H9 (cell line): ENCODE data around the gene ADARB2. TPM values are rescaled to one million over a fixed set of nuclear protein-coding genes. Genes with fewer than 3 reads are reported as not detected.
A peak's percentile ranks its signal among the peaks of the same experiment; 100 is the strongest.

Source experiments
- DNase-seq: peaks from one replicate; pipeline ENCODE4 v3.0.0-alpha.2; 2017
- H2AFZ ChIP-seq: one replicate; pipeline ENCODE4 v1.6.1; 2013; ENCODE audit warnings: mild to moderate bottlenecking, low read length, control low read depth, moderate library complexity
- H2AK5ac ChIP-seq: 2 replicates; pipeline ENCODE4 v1.6.1; 2013; ENCODE audit warnings: low read length, control low read depth, mixed read lengths; ENCODE audit not compliant: insufficient read length
- H2BK120ac ChIP-seq: one replicate; pipeline ENCODE4 v1.6.1; 2013; ENCODE audit warnings: low read depth, mild to moderate bottlenecking, low read length, control low read depth, inconsistent platforms; ENCODE audit not compliant: poor library complexity, severe bottlenecking
- H2BK12ac ChIP-seq: 2 replicates; pipeline ENCODE4 v1.6.1; 2013; ENCODE audit warnings: low read length, control low read depth, mixed read lengths, low read depth; ENCODE audit not compliant: insufficient read length
- H2BK15ac ChIP-seq: 2 replicates; pipeline ENCODE4 v1.6.1; 2013; ENCODE audit warnings: low read depth, low read length, control low read depth
- H2BK20ac ChIP-seq: one replicate; pipeline ENCODE4 v1.6.1; 2013; ENCODE audit warnings: low read depth, mild to moderate bottlenecking, low read length, control low read depth, inconsistent platforms; ENCODE audit not compliant: poor library complexity, severe bottlenecking
- H2BK5ac ChIP-seq: 2 replicates; pipeline ENCODE4 v1.6.1; 2013; ENCODE audit warnings: low read length, control low read depth, mixed read lengths; ENCODE audit not compliant: insufficient read length
- H3K14ac ChIP-seq: 2 replicates; pipeline ENCODE4 v1.6.1; 2013; ENCODE audit warnings: low read length, control low read depth; ENCODE audit not compliant: insufficient read depth
- H3K18ac ChIP-seq: 2 replicates; pipeline ENCODE4 v1.6.1; 2013; ENCODE audit warnings: low read depth, mild to moderate bottlenecking, mixed read lengths, low read length, control low read depth; ENCODE audit not compliant: insufficient read length
- H3K23ac ChIP-seq: 2 replicates; pipeline ENCODE4 v1.6.1; 2013; ENCODE audit warnings: low read length, control low read depth, mixed read lengths, low read depth; ENCODE audit not compliant: insufficient read length
- H3K23me2 ChIP-seq: 2 replicates; pipeline ENCODE4 v1.6.1; 2013; ENCODE audit warnings: low read depth, mild to moderate bottlenecking, mixed read lengths, low read length, control low read depth; ENCODE audit not compliant: insufficient read length, poor library complexity, severe bottlenecking
- H3K27ac ChIP-seq: 2 replicates; pipeline ENCODE4 v1.5.1; 2013; ENCODE audit warnings: low read length, control low read depth, mixed read lengths, low read depth; ENCODE audit not compliant: insufficient read length
- H3K27me3 ChIP-seq: 2 replicates; pipeline ENCODE4 v1.6.1; 2013; ENCODE audit warnings: low read length, control low read depth, inconsistent platforms; ENCODE audit not compliant: insufficient read depth
- H3K4ac ChIP-seq: 2 replicates; pipeline ENCODE4 v1.6.1; 2013; ENCODE audit warnings: low read depth, mild to moderate bottlenecking, control low read depth, inconsistent platforms, low read length, moderate library complexity
- H3K4me1 ChIP-seq: 2 replicates; pipeline ENCODE4 v1.6.1; 2013; ENCODE audit warnings: low read length, control low read depth, inconsistent platforms; ENCODE audit not compliant: insufficient read depth
- H3K4me2 ChIP-seq: 2 replicates; pipeline ENCODE4 v1.6.1; 2013; ENCODE audit warnings: low read length, control low read depth, mixed read lengths; ENCODE audit not compliant: insufficient read length, insufficient read depth
- H3K56ac ChIP-seq: 2 replicates; pipeline ENCODE4 v1.6.1; 2013; ENCODE audit warnings: low read depth, mild to moderate bottlenecking, mixed read lengths, low read length, control low read depth; ENCODE audit not compliant: insufficient read length
- H3K79me1 ChIP-seq: 2 replicates; pipeline ENCODE4 v1.6.1; 2013; ENCODE audit warnings: low read depth, mild to moderate bottlenecking, moderate library complexity, low read length, control low read depth, inconsistent platforms; ENCODE audit not compliant: insufficient read depth, poor library complexity, severe bottlenecking
- H3K79me2 ChIP-seq: 2 replicates; pipeline ENCODE4 v1.6.1; 2013; ENCODE audit warnings: low read length, control low read depth, inconsistent platforms; ENCODE audit not compliant: insufficient read depth
- H3K9ac ChIP-seq: 2 replicates; pipeline ENCODE4 v1.6.1; 2013; ENCODE audit warnings: low read length, control low read depth, mixed read lengths; ENCODE audit not compliant: insufficient read length; ENCODE audit errors: extremely low read depth
- H3K9me3 ChIP-seq: one replicate; pipeline ENCODE4 v1.6.1; 2013; ENCODE audit warnings: low read depth, low read length, inconsistent platforms; ENCODE audit not compliant: control insufficient read depth
- H3T11ph ChIP-seq: one replicate; pipeline ENCODE4 v1.6.1; 2013; ENCODE audit warnings: mild to moderate bottlenecking, low read length, control low read depth, inconsistent platforms
- H4K20me1 ChIP-seq: one replicate; pipeline ENCODE4 v1.6.1; 2013; ENCODE audit not compliant: control insufficient read depth, insufficient read length, insufficient read depth
- H4K5ac ChIP-seq: 2 replicates; pipeline ENCODE4 v1.6.1; 2013; ENCODE audit warnings: low read depth, mild to moderate bottlenecking, mixed read lengths, low read length, control low read depth; ENCODE audit not compliant: insufficient read length
- H4K8ac ChIP-seq: replicated peaks from 2 replicates; pipeline ENCODE4 v1.6.1; 2013; ENCODE audit warnings: low read length, control low read depth, mixed read lengths, low read depth; ENCODE audit not compliant: insufficient read length
- H4K91ac ChIP-seq: 2 replicates; pipeline ENCODE4 v1.6.1; 2013; ENCODE audit warnings: low read depth, mild to moderate bottlenecking, moderate library complexity, mixed read lengths, low read length, control low read depth; ENCODE audit not compliant: insufficient read length
- H3K27ac Mint-ChIP-seq, 3 experiments: 2 replicates in 2 of 3; 3 replicates in 1 of 3; pipeline ENCODE4 v1.8.0; 2020 to 2021; ENCODE audit warnings: mixed read lengths in 3 of 3, mild to moderate bottlenecking in 1 of 3, moderate library complexity in 1 of 3
- H3K27me3 Mint-ChIP-seq: 2 replicates; pipeline ENCODE4 v1.8.0; 2021; ENCODE audit warnings: low read depth, mild to moderate bottlenecking, moderate library complexity, mixed read lengths
- H3K36me3 Mint-ChIP-seq, 3 experiments: 2 replicates in 2 of 3; 3 replicates in 1 of 3; pipeline ENCODE4 v1.8.0; 2020 to 2021; ENCODE audit warnings: low read depth in 3 of 3, mixed read lengths in 3 of 3; ENCODE audit not compliant: insufficient read depth in 1 of 3
- H3K4me1 Mint-ChIP-seq, 2 experiments: 2 replicates each; pipeline ENCODE4 v1.8.0; 2020; ENCODE audit warnings: mixed read lengths in 2 of 2
- H3K4me3 Mint-ChIP-seq, 2 experiments: 2 replicates in 1 of 2; 3 replicates in 1 of 2; pipeline ENCODE4 v1.8.0; 2020 to 2021; ENCODE audit warnings: mild to moderate bottlenecking in 2 of 2, mixed read lengths in 2 of 2, moderate library complexity in 1 of 2
- H3K9me3 Mint-ChIP-seq, 2 experiments: 2 replicates in 1 of 2; 3 replicates in 1 of 2; pipeline ENCODE4 v1.8.0; 2020; ENCODE audit warnings: mild to moderate bottlenecking in 2 of 2, mixed read lengths in 2 of 2, moderate library complexity in 1 of 2
- CTCF ChIP-seq: fragments of 200-600 bp; sonication (generic); conservative IDR thresholded peaks from 3 replicates; pipeline ENCODE4 v1.8.0; 2021; ENCODE audit warnings: antibody characterized with exemption, mild to moderate bottlenecking
- WGBS: extraction: QIAGEN DNeasy Blood & Tissue Kit; methylation state at CpG from one replicate; pipeline ENCODE4 v1.1.7; 2013; ENCODE audit warnings: missing lambda C conversion rate, low lambda C conversion rate, mixed read lengths; ENCODE audit not compliant: insufficient read length; ENCODE audit errors: extremely low coverage; 5-methylcytosine and 5-hydroxymethylcytosine counted together
- total RNA-seq: library from RNA; stranded (reverse); gene quantifications from 2 replicates; pipeline ENCODE4 v1.2.1, GENCODE V29; 2021

Gene ADARB2
- total RNA-seq, 1 experiment from 2014 or later: 0.87 TPM

- H3K79me1 ChIP-seq: no peaks in the 10 kb centered on the region
- Mint-ChIP-seq H3K27ac (no peak overlapping the region), H3K9me3 (no peaks in the 10 kb centered on the region; a peak in 1 of 5 replicates), H3K36me3 (no peaks in the 10 kb centered on the region), H3K27me3 (peaks cover 11% of the 10 kb centered on the region), H3K4me3 (no peak overlapping the region), H3K4me1 (no peaks in the 10 kb centered on the region)
- no peak overlapping the region for H2BK120ac ChIP-seq
- H4K20me1 ChIP-seq: no peaks in the 10 kb centered on the region
- H3K27me3 ChIP-seq: no peaks in the 10 kb centered on the region
- H2BK5ac ChIP-seq: no peak overlapping the region
- no peak overlapping the region for H2BK20ac ChIP-seq
- H3K14ac ChIP-seq: no peak overlapping the region
- no peak overlapping the region for H3K4me2 ChIP-seq
- H3K23ac ChIP-seq: no peak overlapping the region
- H3K56ac ChIP-seq: no peak overlapping the region
- no peaks in the 10 kb centered on the region for H3K23me2 ChIP-seq
- no peaks in the 10 kb centered on the region for H3K4me1 ChIP-seq
- H3K9ac ChIP-seq: no peak overlapping the region
- H4K8ac ChIP-seq: no peak overlapping the region
- H2AK5ac ChIP-seq: no peak overlapping the region
- no peak overlapping the region for H2BK12ac ChIP-seq
- no CpG with 5 or more reads among the region's 11 CpGs for WGBS
- H2BK15ac ChIP-seq: no peak overlapping the region
- no peak overlapping the region for H3K18ac ChIP-seq
- peak; percentile 71 for DNase-seq
- TF ChIP-seq CTCF: no peak
- H3K9me3 ChIP-seq: no peaks in the 10 kb centered on the region
- H2AFZ ChIP-seq: no peak overlapping the region
- H4K5ac ChIP-seq: no peak overlapping the region
- no peak overlapping the region for H4K91ac ChIP-seq
- H3K27ac ChIP-seq: no peak overlapping the region
- H3T11ph ChIP-seq: no peak overlapping the region
- H3K79me2 ChIP-seq: no peaks in the 10 kb centered on the region
- H3K4ac ChIP-seq: no peak overlapping the region
Observed at GRCh38 chr10:1643161-1643907, 94.0 kb downstream of the ADARB2 start.
